IMR-90 (cell line): ENCODE measurements around the gene C15orf39. TPM values are rescaled to one million over a fixed set of nuclear protein-coding genes. Genes with fewer than 3 reads are reported as not detected.

Experiments
- ATAC-seq: fragments of 200-7000 bp; cut with Tn5 transposase; 2 replicates; pipeline ENCODE4 v1.9.1; 2020; ENCODE audit warnings: low read depth, mild to moderate bottlenecking, moderate library complexity
- BruUV-seq: library from RNA; stranded (reverse); fragments of 400-500 nt; replicated peaks from 2 replicates; lab custom pipeline; 2021; lab: Mats Ljungman, UMichigan
- CTCF ChIA-PET: fragments of 300-600 bp; formaldehyde crosslinking; extraction: SDS; loops from one replicate; lab custom pipeline; 2021; ENCODE audit warnings: antibody characterized with exemption; lab: Yijun Ruan, JAX
- POLR2A ChIA-PET: fragments of 300-600 bp; sonication (Branson Sonifier 250); formaldehyde crosslinking; loops from one replicate; lab custom pipeline; 2022; ENCODE audit warnings: antibody characterized with exemption; ENCODE audit not compliant: unreplicated experiment; lab: Charles Lee
- DNase-seq: peaks from one replicate; pipeline ENCODE4 v3.0.0; 2013
- H2AFZ ChIP-seq: replicated peaks from 2 replicates; pipeline ENCODE3; 2013; ENCODE audit warnings: low read length, mild to moderate bottlenecking; ENCODE audit not compliant: poor library complexity
- H2AK5ac ChIP-seq: 2 replicates; pipeline ENCODE4 v1.6.1; 2013; ENCODE audit warnings: low read depth, low read length, inconsistent platforms
- H2AK9ac ChIP-seq: replicated peaks from 2 replicates; pipeline ENCODE3; 2013; ENCODE audit warnings: mild to moderate bottlenecking, low read depth, low read length, moderate library complexity; ENCODE audit not compliant: poor library complexity
- H2BK120ac ChIP-seq: 2 replicates; pipeline ENCODE4 v1.6.1; 2013; ENCODE audit warnings: low read depth, low read length, inconsistent platforms
- H2BK15ac ChIP-seq: 3 replicates; pipeline ENCODE4 v1.6.1; 2013; ENCODE audit warnings: low read depth, low read length, inconsistent platforms
- H2BK20ac ChIP-seq: 2 replicates; pipeline ENCODE4 v1.6.1; 2013; ENCODE audit warnings: low read depth, mild to moderate bottlenecking, inconsistent platforms, low read length, moderate library complexity
- H2BK5ac ChIP-seq: 2 replicates; pipeline ENCODE4 v1.6.1; 2013; ENCODE audit warnings: mild to moderate bottlenecking, low read depth, low read length, inconsistent platforms; ENCODE audit not compliant: poor library complexity, severe bottlenecking
- H3K14ac ChIP-seq: replicated peaks from 2 replicates; pipeline ENCODE4 v1.6.1; 2013; ENCODE audit warnings: low read depth, low read length, inconsistent platforms
- H3K18ac ChIP-seq: 2 replicates; pipeline ENCODE4 v1.6.1; 2013; ENCODE audit warnings: low read depth, low read length, control low read depth
- H3K23ac ChIP-seq: 2 replicates; pipeline ENCODE4 v1.6.1; 2013; ENCODE audit warnings: low read depth, low read length, inconsistent platforms
- H3K27ac ChIP-seq: 2 replicates; pipeline ENCODE4 v1.5.1; 2013; ENCODE audit warnings: mild to moderate bottlenecking, control low read depth, low read length; ENCODE audit not compliant: insufficient read depth
- H3K27me3 ChIP-seq: 2 replicates; pipeline ENCODE4 v1.6.1; 2013; ENCODE audit warnings: low read length; ENCODE audit not compliant: control insufficient read depth, insufficient read depth
- H3K36me3 ChIP-seq: 2 replicates; pipeline ENCODE4 v1.6.1; 2013; ENCODE audit warnings: low read length, mixed read lengths; ENCODE audit not compliant: control insufficient read depth, insufficient read depth
- H3K4ac ChIP-seq: 2 replicates; pipeline ENCODE4 v1.6.1; 2013; ENCODE audit warnings: low read depth, low read length, inconsistent platforms
- H3K4me1 ChIP-seq: 2 replicates; pipeline ENCODE4 v1.6.1; 2013; ENCODE audit warnings: low read length, mixed read lengths; ENCODE audit not compliant: control insufficient read depth, insufficient read depth
- H3K4me2 ChIP-seq: 2 replicates; pipeline ENCODE4 v1.6.1; 2013; ENCODE audit warnings: low read depth, mild to moderate bottlenecking, control low read depth, low read length, moderate library complexity
- H3K4me3 ChIP-seq: 2 replicates; pipeline ENCODE4 v1.5.1; 2013; ENCODE audit warnings: low read depth, mild to moderate bottlenecking, control low read depth, low read length, moderate library complexity; ENCODE audit not compliant: insufficient read depth
- H3K56ac ChIP-seq: 2 replicates; pipeline ENCODE4 v1.6.1; 2013; ENCODE audit warnings: low read length, inconsistent platforms; ENCODE audit not compliant: insufficient read depth; ENCODE audit errors: extremely low read depth
- H3K79me1 ChIP-seq, 2 experiments: 2 replicates each; pipeline ENCODE4 v1.6.1; 2013; ENCODE audit warnings: low read length in 2 of 2, inconsistent platforms in 1 of 2, low read depth in 1 of 2
- H3K9ac ChIP-seq: 2 replicates; pipeline ENCODE4 v1.6.1; 2013; ENCODE audit warnings: low read depth, low read length, control low read depth
- H3K9me1 ChIP-seq: 2 replicates; pipeline ENCODE4 v1.6.1; 2013; ENCODE audit warnings: low read length, inconsistent platforms; ENCODE audit not compliant: insufficient read depth
- H3K9me3 ChIP-seq: 2 replicates; pipeline ENCODE4 v1.6.1; 2013; ENCODE audit warnings: low read length; ENCODE audit not compliant: control insufficient read depth, insufficient read depth
- H4K20me1 ChIP-seq: 2 replicates; pipeline ENCODE4 v1.6.1; 2013; ENCODE audit warnings: low read length, inconsistent platforms; ENCODE audit not compliant: insufficient read depth
- H4K5ac ChIP-seq: 2 replicates; pipeline ENCODE4 v1.6.1; 2013; ENCODE audit warnings: mild to moderate bottlenecking, low read depth, low read length, control low read depth
- H4K8ac ChIP-seq, 2 experiments: 2 replicates each; pipeline ENCODE4 v1.6.1; 2013; ENCODE audit warnings: low read depth in 2 of 2, low read length in 2 of 2, control low read depth in 1 of 2, inconsistent platforms in 1 of 2
- H4K91ac ChIP-seq: 2 replicates; pipeline ENCODE4 v1.6.1; 2013; ENCODE audit warnings: low read depth, low read length, inconsistent platforms; ENCODE audit not compliant: insufficient read depth
- BHLHE40 ChIP-seq: fragments of 150-350 bp; IDR thresholded peaks from 2 replicates; pipeline ENCODE4 v1.6.1; 2016; ENCODE audit warnings: mild to moderate bottlenecking, low read depth, low read length
- CEBPB ChIP-seq: IDR thresholded peaks from 2 replicates; pipeline ENCODE4 v1.6.1; 2012; ENCODE audit warnings: low read depth, low read length, improper control_type of control experiment
- CHD1 ChIP-seq: IDR thresholded peaks from 2 replicates; pipeline ENCODE4 v1.6.1; 2012; ENCODE audit warnings: low read depth, low read length, improper control_type of control experiment
- CTCF ChIP-seq: conservative IDR thresholded peaks from 2 replicates; pipeline ENCODE4 v1.5.1; 2012; ENCODE audit warnings: mild to moderate bottlenecking, low read depth, low read length, improper control_type of control experiment
- ELK1 ChIP-seq: fragments of 150-350 bp; IDR thresholded peaks from 2 replicates; pipeline ENCODE4 v1.6.1; 2016; ENCODE audit warnings: low read depth, mild to moderate bottlenecking, low read length, moderate library complexity, borderline replicate concordance
- MAFK ChIP-seq: IDR thresholded peaks from 2 replicates; pipeline ENCODE4 v1.6.1; 2012; ENCODE audit warnings: low read depth, low read length, improper control_type of control experiment
- MAZ ChIP-seq: IDR thresholded peaks from 2 replicates; pipeline ENCODE4 v1.6.1; 2012; ENCODE audit warnings: low read depth, mild to moderate bottlenecking, low read length, improper control_type of control experiment, moderate library complexity, borderline replicate concordance
- NFE2L2 ChIP-seq: fragments of 150-350 bp; IDR thresholded peaks from 2 replicates; pipeline ENCODE4 v1.6.1; 2016; ENCODE audit warnings: low read depth, mild to moderate bottlenecking, low read length
- RAD21 ChIP-seq: IDR thresholded peaks from 2 replicates; pipeline ENCODE4 v1.6.1; 2012; ENCODE audit warnings: low read length, improper control_type of control experiment
- RCOR1 ChIP-seq: IDR thresholded peaks from 2 replicates; pipeline ENCODE4 v1.6.1; 2012; ENCODE audit warnings: mild to moderate bottlenecking, low read length, improper control_type of control experiment; ENCODE audit not compliant: insufficient replicate concordance
- WGBS, 2 experiments: methylation state at CpG; one replicate each; pipeline versions ENCODE4 v1.1.5 to v1.1.7; 2013; ENCODE audit warnings: missing lambda C conversion rate in 2 of 2; ENCODE audit not compliant: insufficient read length in 1 of 2; ENCODE audit errors: extremely low coverage in 2 of 2; 5-methylcytosine and 5-hydroxymethylcytosine counted together
- dilution Hi-C: fragments of 300-500 bp; cut with HindIII; formaldehyde crosslinking; loops from one replicate; pipeline ENCODE4 v1.14.3; 2018; ENCODE audit warnings: low sequenced_read_pairs; ENCODE audit not compliant: unreplicated experiment
- in situ Hi-C: fragments of 300-500 bp; cut with MboI; formaldehyde crosslinking; loops from 3 replicates; pipeline ENCODE4 v1.14.3; 2019; ENCODE audit warnings: low sequenced_read_pairs, inconsistent platforms, mixed read lengths
- intact Hi-C: fragments of 100-400 bp; cut with micrococcal nuclease; formaldehyde crosslinking; loops from 2 replicates; pipeline ENCODE4 v1.10.0; 2022
- polyA plus RNA-seq, 3 experiments: library from polyadenylated mRNA; depleted of rRNA; stranded (reverse); fragments of >200 nt; gene quantifications; 2 replicates each; pipeline ENCODE4 v1.2.3, GENCODE V29; 2012; ENCODE audit warnings: low replicate concordance in 1 of 3
- total RNA-seq: library from RNA; depleted of rRNA; stranded (reverse); fragments of >200 nt; gene quantifications from 2 replicates; pipeline ENCODE4 v1.2.3, GENCODE V29; 2012

Gene C15orf39
- total and polyA plus RNA-seq, 2 of the 4 experiments (the other 2 are of a cell fraction) = 1.3 to 5.7 TPM

GRCh38 chr15:75225951-75226732, 24.5 kb downstream of the C15orf39 start:
- no peak for ATAC-seq
- H3K79me1 ChIP-seq = no peaks in the 10 kb centered on the region
- H3K27me3 ChIP-seq = peaks cover 41% of the 10 kb centered on the region
- H4K8ac ChIP-seq = no peak overlapping the region
- H4K20me1 ChIP-seq = no peaks in the 10 kb centered on the region
- no peaks in the 10 kb centered on the region for H3K9me3 ChIP-seq
- in situ Hi-C loops (no loop called here), dilution Hi-C loops (no loop called here), intact Hi-C loops (no loop called here)
- ChIA-PET POLR2A (no interaction called here), CTCF (no interaction called here)
- no peak overlapping the region for H3K4me2 ChIP-seq
- H2AK5ac ChIP-seq = no peak overlapping the region
- H4K91ac ChIP-seq = no peak overlapping the region
- 74% methylated on average over 7 of the region's 16 CpGs; no CpG with 5 or more reads in 1 of the 2 experiments for WGBS, 2 experiments
- no peak overlapping the region for H2AK9ac ChIP-seq
- no peak overlapping the region for H2BK5ac ChIP-seq
- no peak overlapping the region for H2AFZ ChIP-seq
- H3K23ac ChIP-seq = no peak overlapping the region
- no peaks in the 10 kb centered on the region for H3K36me3 ChIP-seq
- no peak overlapping the region for H3K18ac ChIP-seq
- BruUV-seq = no TSS peak
- no peak overlapping the region for H3K14ac ChIP-seq
- no peak overlapping the region for H2BK20ac ChIP-seq
- H3K27ac ChIP-seq = no peak overlapping the region
- H2BK15ac ChIP-seq = no peak overlapping the region
- no peak for DNase-seq
- H3K9ac ChIP-seq = no peak overlapping the region
- H4K5ac ChIP-seq = no peak overlapping the region
- H3K4me1 ChIP-seq = no peaks in the 10 kb centered on the region
- H3K4me3 ChIP-seq = no peak overlapping the region
- H3K4ac ChIP-seq = no peak overlapping the region
- no peaks in the 10 kb centered on the region for H3K9me1 ChIP-seq
- no peak for TF ChIP-seq BHLHE40
- no peak for TF ChIP-seq CEBPB
- TF ChIP-seq MAFK = no peak
- TF ChIP-seq ELK1 = no peak
- TF ChIP-seq RAD21 = no peak
- no peak for TF ChIP-seq CHD1
- TF ChIP-seq MAZ = no peak
- TF ChIP-seq CTCF = no peak
- TF ChIP-seq RCOR1 = no peak
- TF ChIP-seq NFE2L2 = no peak
- no peak overlapping the region for H2BK120ac ChIP-seq
- H3K56ac ChIP-seq = no peak overlapping the region
